GM12878 (cell line): ENCODE measurements around the gene PHYKPL. TPM values are rescaled to one million over a fixed set of nuclear protein-coding genes. Genes with fewer than 3 reads are reported as not detected.

Experiments
- ATAC-seq: fragments of 200-7000 bp; cut with Tn5 transposase; 3 replicates; pipeline ENCODE4 v1.9.1; 2020; ENCODE audit warnings: mild to moderate bottlenecking, moderate library complexity
- BruUV-seq: library from RNA; stranded (reverse); fragments of 400-500 nt; replicated peaks from 2 replicates; lab custom pipeline; 2021; lab: Mats Ljungman, UMichigan
- CTCF ChIA-PET: fragments of 300-600 bp; sonication (Branson Sonifier 250); formaldehyde crosslinking; extraction: SDS; loops from one replicate; lab custom pipeline; 2021; ENCODE audit warnings: inconsistent platforms; lab: Yijun Ruan, JAX
- POLR2A ChIA-PET: fragments of 350-600 bp; formaldehyde crosslinking; extraction: SDS; loops from one replicate; lab custom pipeline; 2021; ENCODE audit warnings: inconsistent platforms; lab: Charles Lee
- RAD21 ChIA-PET: fragments of 300-600 bp; sonication (Branson Sonifier 250); formaldehyde crosslinking; loops from one replicate; lab custom pipeline; 2023; ENCODE audit warnings: antibody characterized with exemption; ENCODE audit not compliant: unreplicated experiment; lab: Charles Lee
- SMC1A ChIA-PET: fragments of 300-600 bp; sonication (Branson Sonifier 250); formaldehyde crosslinking; loops from one replicate; lab custom pipeline; 2023; ENCODE audit not compliant: unreplicated experiment, uncharacterized antibody; lab: Charles Lee
- DNase-seq: peaks from one replicate; pipeline ENCODE4 v3.0.0-alpha.2; 2011; ENCODE audit warnings: low read depth, low spot score
- FAIRE-seq: peaks from 3 replicates; lab custom pipeline; 2011; peaks lifted over from hg19 to GRCh38; lab: Jason Lieb, UNC
- H2AFZ ChIP-seq: 2 replicates; pipeline ENCODE4 v1.6.0; 2011; ENCODE audit warnings: low read depth, low read length, control low read depth; ENCODE audit not compliant: control insufficient read depth
- H3K27ac ChIP-seq: 2 replicates; pipeline ENCODE4 v1.5.1; 2011; ENCODE audit warnings: control low read depth; ENCODE audit not compliant: control insufficient read depth, insufficient read depth
- H3K27me3 ChIP-seq, 2 experiments: replicated peaks in 1 of 2; 2 replicates each; pipeline versions ENCODE4 v1.6.0 to v1.6.1; 2011; ENCODE audit warnings: low read length in 1 of 2; ENCODE audit not compliant: control insufficient read depth in 2 of 2, insufficient read depth in 2 of 2
- H3K36me3 ChIP-seq, 2 experiments: 2 replicates each; pipeline ENCODE4 v1.5.1; 2011; ENCODE audit warnings: low read length in 1 of 2; ENCODE audit not compliant: control insufficient read depth in 2 of 2, insufficient read depth in 2 of 2
- H3K4me1 ChIP-seq: 2 replicates; pipeline ENCODE4 v1.6.1; 2011; ENCODE audit warnings: mild to moderate bottlenecking, low read length, moderate library complexity, mixed read lengths; ENCODE audit not compliant: control insufficient read depth, insufficient read depth
- H3K4me2 ChIP-seq: 2 replicates; pipeline ENCODE4 v1.6.0; 2011; ENCODE audit warnings: control low read depth; ENCODE audit not compliant: control insufficient read depth, insufficient read depth
- H3K4me3 ChIP-seq: fragments of 200-600 bp; sonication (generic); 2 replicates; pipeline ENCODE4 v1.5.1; 2016
- H3K79me2 ChIP-seq: 2 replicates; pipeline ENCODE4 v1.6.0; 2011; ENCODE audit warnings: low read length; ENCODE audit not compliant: control insufficient read depth, insufficient read depth
- H3K9ac ChIP-seq: 2 replicates; pipeline ENCODE4 v1.8.0; 2011; ENCODE audit warnings: low read length, control low read depth, mixed read lengths; ENCODE audit not compliant: control insufficient read depth, insufficient read depth
- H3K9me3 ChIP-seq: replicated peaks from 3 replicates; pipeline ENCODE4 v1.5.1; 2011; ENCODE audit warnings: mild to moderate bottlenecking, low read length; ENCODE audit not compliant: control insufficient read depth, insufficient read depth
- H4K20me1 ChIP-seq: 2 replicates; pipeline ENCODE4 v1.6.0; 2011; ENCODE audit not compliant: control insufficient read depth, insufficient read depth
- ATF7 ChIP-seq: fragments of 450-650 bp; IDR thresholded peaks from 2 replicates; pipeline ENCODE4 v1.6.1; 2016; ENCODE audit warnings: low read depth, mild to moderate bottlenecking
- BCL11A ChIP-seq: IDR thresholded peaks from 2 replicates; pipeline ENCODE4 v1.6.1; 2011; ENCODE audit warnings: low read depth, low read length
- BHLHE40 ChIP-seq, 2 experiments: fragments of 450-650 bp in 1 of 2; IDR thresholded peaks; 2 replicates each; pipeline ENCODE4 v1.6.1; 2011 to 2017; ENCODE audit warnings: low read depth in 2 of 2, borderline replicate concordance in 1 of 2, improper control_type of control experiment in 1 of 2, low read length in 1 of 2, mild to moderate bottlenecking in 1 of 2
- HCFC1 ChIP-seq: fragments of 150-350 bp; IDR thresholded peaks from 2 replicates; pipeline ENCODE4 v1.6.1; 2014; ENCODE audit warnings: low read length
- JUND ChIP-seq: IDR thresholded peaks from 2 replicates; pipeline ENCODE4 v1.6.1; 2012; ENCODE audit warnings: low read depth, mild to moderate bottlenecking, low read length, improper control_type of control experiment, moderate library complexity
- MYC ChIP-seq: IDR thresholded peaks from 2 replicates; pipeline ENCODE4 v1.6.1; 2011; ENCODE audit warnings: mild to moderate bottlenecking, low read length, moderate library complexity, inconsistent platforms; ENCODE audit not compliant: insufficient read depth, insufficient replicate concordance, insufficient read length, severe bottlenecking
- NFIC ChIP-seq: IDR thresholded peaks from 2 replicates; pipeline ENCODE4 v1.6.1; 2012; ENCODE audit warnings: low read depth, mild to moderate bottlenecking, inconsistent platforms, low read length, moderate library complexity
- NFYA ChIP-seq: IDR thresholded peaks from 2 replicates; pipeline ENCODE4 v1.6.1; 2011; ENCODE audit warnings: low read depth, mild to moderate bottlenecking, low read length, improper control_type of control experiment, borderline replicate concordance
- PAX5 ChIP-seq: IDR thresholded peaks from 2 replicates; pipeline ENCODE4 v1.6.1; 2011; ENCODE audit warnings: low read depth, low read length, borderline replicate concordance
- SKIL ChIP-seq: fragments of 450-650 bp; IDR thresholded peaks from 2 replicates; pipeline ENCODE4 v1.6.1; 2017; ENCODE audit warnings: mild to moderate bottlenecking, low read depth, inconsistent platforms; ENCODE audit not compliant: poor library complexity, severe bottlenecking
- WRNIP1 ChIP-seq: IDR thresholded peaks from 2 replicates; pipeline ENCODE4 v1.6.1; 2011; ENCODE audit warnings: low read depth, low read length, improper control_type of control experiment, borderline replicate concordance
- ZNF24 ChIP-seq: fragments of 450-650 bp; IDR thresholded peaks from 2 replicates; pipeline ENCODE4 v1.6.1; 2017; ENCODE audit warnings: antibody characterized with exemption, mild to moderate bottlenecking
- ZZZ3 ChIP-seq: IDR thresholded peaks from 2 replicates; pipeline ENCODE4 v1.6.1; 2011; ENCODE audit warnings: low read depth; ENCODE audit not compliant: control insufficient read depth, insufficient read length
- WGBS: methylation state at CpG from one replicate; pipeline ENCODE4 v1.1.6; 2016; ENCODE audit warnings: low lambda C conversion rate; ENCODE audit not compliant: insufficient replicate concordance, insufficient coverage; ENCODE audit errors: missing lambda C conversion rate; 5-methylcytosine and 5-hydroxymethylcytosine counted together
- in situ Hi-C: fragments of 300-500 bp; cut with MboI; formaldehyde crosslinking; loops from 9 replicates; pipeline ENCODE4 v1.14.3; 2018; ENCODE audit warnings: mixed read lengths
- intact Hi-C: fragments of 100-400 bp; cut with micrococcal nuclease; formaldehyde crosslinking; loops from one replicate; pipeline ENCODE4 v1.14.2; 2022; ENCODE audit not compliant: unreplicated experiment
- polyA plus RNA-seq, 11 experiments: library from polyadenylated mRNA; depleted of rRNA in 4 of 11; unstranded in 6 of 11; stranded (reverse) in 5 of 11; fragments of >200 nt; fragmentation: Nextera tagmentation in 4 of 11; fragmentation: Illumina TruSeq in 1 of 11; extraction: Ambion mirVana in 4 of 11; extraction: Trizol in 1 of 11; gene quantifications; 1 replicate in 1 of 11; 2 replicates in 10 of 11; pipeline versions ENCODE4 v1.2.1 to v1.2.3, GENCODE V29; 2011 to 2016; ENCODE audit warnings: inconsistent platforms in 2 of 11, missing spikeins in 2 of 11, low read depth in 1 of 11
- total RNA-seq, 4 experiments: library from RNA; depleted of rRNA in 3 of 4; stranded (reverse); fragments of >200 nt in 3 of 4; fragmentation: Illumina TruSeq in 1 of 4; extraction: Trizol in 1 of 4; gene quantifications; 2 replicates each; pipeline versions ENCODE4 v1.2.1 to v1.2.3, GENCODE V29; 2013 to 2021
- TF ChIP-seq, protein P1 (sequence below): IDR thresholded peaks from 2 replicates; pipeline ENCODE4 v1.6.1; 2012; ENCODE audit warnings: low read depth, low read length, improper control_type of control experiment

Gene PHYKPL
- total and polyA plus RNA-seq, 10 of the 15 experiments (the other 5 are each of a cell fraction or from before 2014, with no cell fraction given), result 4.5 to 53.9 (median 25.6) TPM

DNA sequence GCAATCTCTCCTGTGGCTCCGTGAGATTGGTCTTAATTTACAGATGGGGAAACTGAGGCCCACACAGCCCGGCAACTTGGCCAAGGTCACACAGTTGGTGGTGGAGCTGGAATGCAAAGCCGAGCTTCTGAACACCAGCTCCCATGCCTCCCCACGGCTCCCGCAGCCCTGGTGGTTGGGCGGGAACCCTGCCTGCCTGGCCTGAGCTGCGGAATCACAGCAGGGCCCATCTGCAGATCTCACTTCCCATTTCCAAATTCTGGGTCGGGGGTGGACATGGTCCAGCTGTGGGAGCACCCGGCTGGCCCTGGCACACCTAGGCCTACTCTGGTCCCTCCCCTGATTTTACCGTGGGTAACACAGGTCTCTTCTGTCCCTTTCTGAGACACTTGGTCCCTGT, 35.3 kb upstream of the PHYKPL start:
- no peak for TF ChIP-seq ATF7
- TF ChIP-seq WRNIP1, result no peak
- TF ChIP-seq NFYA, result no peak
- TF ChIP-seq BCL11A, result no peak
- TF ChIP-seq JUND, result no peak
- no peak for TF ChIP-seq MYC
- no peak for TF ChIP-seq HCFC1
- no peak for TF ChIP-seq NFIC
- TF ChIP-seq ZNF24, result no peak
- TF ChIP-seq PAX5, result no peak
- no peak for TF ChIP-seq ZZZ3
- TF ChIP-seq, protein P1, sequence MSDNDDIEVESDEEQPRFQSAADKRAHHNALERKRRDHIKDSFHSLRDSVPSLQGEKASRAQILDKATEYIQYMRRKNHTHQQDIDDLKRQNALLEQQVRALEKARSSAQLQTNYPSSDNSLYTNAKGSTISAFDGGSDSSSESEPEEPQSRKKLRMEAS, result no peak
- TF ChIP-seq BHLHE40 (IDR thresholded peaks at IDR 0.05; ENCODE audit: borderline replicate concordance in 1 of 2, low read depth in 2 of 2, low read length in 1 of 2), result no peak
- TF ChIP-seq SKIL, result no peak
- H2AFZ ChIP-seq, result no peak overlapping the region
- in situ Hi-C loops (no loop called here), intact Hi-C loops (no loop called here)
- H3K4me1 ChIP-seq, result no peaks in the 10 kb centered on the region
- WGBS, result 22% methylated on average over 10 of the region's 10 CpGs
- POLR2A ChIA-PET, result no interaction called here
- no peak overlapping the region for H3K9ac ChIP-seq
- no TSS peak for BruUV-seq
- H3K9me3 ChIP-seq, result no peaks in the 10 kb centered on the region
- no peak overlapping the region for H3K4me2 ChIP-seq
- DNase-seq, result no peak
- H3K27me3 ChIP-seq, result no peaks in the 10 kb centered on the region; a peak in 1 of 4 replicates
- SMC1A ChIA-PET, result no interaction called here
- no peak for FAIRE-seq
- ATAC-seq, result no peak
- RAD21 ChIA-PET, result no interaction called here
- no peaks in the 10 kb centered on the region for H4K20me1 ChIP-seq
- H3K36me3 ChIP-seq, result no peaks in the 10 kb centered on the region
- no peak overlapping the region for H3K4me3 ChIP-seq
- H3K27ac ChIP-seq, result no peak overlapping the region
- H3K79me2 ChIP-seq, result no peaks in the 10 kb centered on the region
- CTCF ChIA-PET, result no interaction called here
